ENCODE results near the gene PCLO. TPM values are rescaled to one million over a fixed set of nuclear protein-coding genes. Genes with fewer than 3 reads are reported as not detected.

PCLO gene
- 2.0 to 4.2 TPM (median 3.0 TPM) in 3 replicates for total RNA-seq (2021)
- Bru-seq, nascent RNA, result percentile 45 among the genes with signal in this experiment
- long read RNA-seq, experiment 1, partial matches to known transcripts, result 4 of 16 reads
- long read RNA-seq, experiment 1, other reads (novel, unspliced or antisense), result 9 of 16 reads
- long read RNA-seq, experiment 2, partial matches to known transcripts, result 0 of 1 reads
- long read RNA-seq, experiment 2, other reads (novel, unspliced or antisense), result 1 of 1 reads
- long read RNA-seq, experiment 3, result 0 reads

GRCh38 chr7:83162402-83163256 lies at the start of gene PCLO:
TSS of gene PCLO (minus strand) at chr7:83162884. CDS start at chr7:83162592, 292 bp downstream.
- POLR2A ChIA-PET, result interaction anchor here (0.6 to 0.7 kb wide), 3 partner anchors 11 to 185 kb away, joined by 3 read pairs; no protein-coding TSS in a partner anchor
- ATAC-seq (peak; percentile 95), DNase-seq (ENCODE audit: low spot score) (peak; percentile 96)
- H3K4me3 Mint-ChIP-seq, result peak within 1 kb of the TSS; percentile 93
- CTCF ChIA-PET, result no interaction called here
- H3K9me3 Mint-ChIP-seq, result no peaks in the 10 kb centered on the region
- peaks cover 18% of the 10 kb centered on the region for H3K4me1 Mint-ChIP-seq
- no peaks in the 10 kb centered on the region for H3K36me3 Mint-ChIP-seq
- H3K27ac Mint-ChIP-seq, result peak within 1 kb of the TSS; percentile 98
- H3K27me3 Mint-ChIP-seq (ENCODE audit: low read depth), result no peaks in the 10 kb centered on the region
- 0 out of 2 replicates have a peak, but pooled peaks have one; percentile 87 for TF ChIP-seq KAT7 (CRISPR knock-in tag; IDR thresholded peaks at IDR 0.05; ENCODE audit: borderline replicate concordance)
- peak; percentile 88; the same call in 1 of the 2 replicates for TF ChIP-seq CBFB (CRISPR knock-in tag; IDR thresholded peaks at IDR 0.05; ENCODE audit: low read depth)
- TF ChIP-seq SP1 (CRISPR knock-in tag; conservative IDR thresholded peaks at IDR 0.05), result peak; percentile 87; the same call in 1 of the 2 replicates
- TF ChIP-seq HMGA2 (CRISPR knock-in tag; IDR thresholded peaks at IDR 0.05), result no peak
- TF ChIP-seq RELA (CRISPR knock-in tag; IDR thresholded peaks at IDR 0.05; ENCODE audit: borderline replicate concordance), result 0 out of 2 replicates have a peak, but pooled peaks have one; percentile 45
- peak; percentile 60; the same call in 1 of the 2 replicates for TF ChIP-seq SMAD4 (CRISPR knock-in tag; IDR thresholded peaks at IDR 0.05)
- no peak for TF ChIP-seq SOX15 (CRISPR knock-in tag; IDR thresholded peaks at IDR 0.05)
- TF ChIP-seq GTF2I (CRISPR knock-in tag; conservative IDR thresholded peaks at IDR 0.05), result no peak
- TF ChIP-seq AFF4 (CRISPR knock-in tag; IDR thresholded peaks at IDR 0.05; ENCODE audit: borderline replicate concordance), result 0 out of 2 replicates have a peak, but pooled peaks have one; percentile 57
- 0 out of 2 replicates have a peak, but pooled peaks have one; percentile 74 for TF ChIP-seq ZNF219 (CRISPR knock-in tag; IDR thresholded peaks at IDR 0.05; ENCODE audit: borderline replicate concordance)
- peak; percentile 88; the same call in 1 of the 2 replicates for TF ChIP-seq ZNF232 (CRISPR knock-in tag; IDR thresholded peaks at IDR 0.05)
- peak; percentile 73; the same call in 1 of the 2 replicates for TF ChIP-seq CREB1 (CRISPR knock-in tag; IDR thresholded peaks at IDR 0.05)
- TF ChIP-seq EMX1 (CRISPR knock-in tag; IDR thresholded peaks at IDR 0.05), result no peak
- no peak for TF ChIP-seq ZNF263 (CRISPR knock-in tag; IDR thresholded peaks at IDR 0.05; ENCODE audit: low read depth)
- TF ChIP-seq RORB (CRISPR knock-in tag; IDR thresholded peaks at IDR 0.05), result no peak
- peak; percentile 85; the same call in 1 of the 2 replicates for TF ChIP-seq USF1 (CRISPR knock-in tag; IDR thresholded peaks at IDR 0.05)
- no peak for TF ChIP-seq ERG (CRISPR knock-in tag; IDR thresholded peaks at IDR 0.05)
- peak; percentile 75 for TF ChIP-seq MAX (CRISPR knock-in tag; IDR thresholded peaks at IDR 0.05)
- TF ChIP-seq JUN (CRISPR knock-in tag; IDR thresholded peaks at IDR 0.05), result peak; percentile 78; the same call in 1 of the 2 replicates
- TF ChIP-seq TEAD4 (CRISPR knock-in tag; IDR thresholded peaks at IDR 0.05), result peak; percentile 59
- TF ChIP-seq ESRRA (CRISPR knock-in tag; IDR thresholded peaks at IDR 0.05; ENCODE audit: borderline replicate concordance), result peak; percentile 87; the same call in 1 of the 2 replicates
- TF ChIP-seq ZNF416 (CRISPR knock-in tag; IDR thresholded peaks at IDR 0.05), result no peak
- no peak for TF ChIP-seq PRRX2 (CRISPR knock-in tag; IDR thresholded peaks at IDR 0.05)
- TF ChIP-seq ZBTB21 (CRISPR knock-in tag; IDR thresholded peaks at IDR 0.05; ENCODE audit: borderline replicate concordance), result peak; percentile 44; the same call in 1 of the 2 replicates
- 0 out of 2 replicates have a peak, but pooled peaks have one; percentile 38 for TF ChIP-seq E2F1 (CRISPR knock-in tag; IDR thresholded peaks at IDR 0.05)
- peak; percentile 80; the same call in 1 of the 2 replicates for TF ChIP-seq FOXP1 (CRISPR knock-in tag; IDR thresholded peaks at IDR 0.05; ENCODE audit: borderline replicate concordance)
- TF ChIP-seq FOXP4 (CRISPR knock-in tag; IDR thresholded peaks at IDR 0.05), result peak; percentile 66; the same call in 1 of the 2 replicates

Measured in WTC11 (cell line).